Measurements from ENCODE around the gene DEFB131B. TPM values are rescaled to one million over a fixed set of nuclear protein-coding genes. Genes with fewer than 3 reads are reported as not detected.

The DEFB131B gene
- total and polyA plus RNA-seq, 9 of the 15 experiments (the other 6 are each of a cell fraction or from before 2014, with no cell fraction given), result not detected

GRCh38 chr11:71927820-71928736 is 49.8 kb downstream of the DEFB131B start, which contains the start of gene XNDC1N (continued):
- TF ChIP-seq CREB3L1 (IDR thresholded peaks at IDR 0.05; ENCODE audit: borderline replicate concordance, low read depth), result peak; percentile 98
- peak; percentile 86; the same call in 1 of the 2 replicates for TF ChIP-seq LARP7 (IDR thresholded peaks at IDR 0.05)
- TF ChIP-seq POLR2A (conservative IDR thresholded peaks at IDR 0.05), result peak; percentile 77
- peak; percentile 34; the same call in 1 of the 2 replicates for TF ChIP-seq HDAC2 (IDR thresholded peaks at IDR 0.05)
- no peak; the same call in 1 of the 2 replicates for TF ChIP-seq GTF2A2 (tag; IDR thresholded peaks at IDR 0.05)
- TF ChIP-seq ZNF143 (CRISPR knock-in tag; IDR thresholded peaks at IDR 0.05), result peak; percentile 96
- TF ChIP-seq POU5F1 (IDR thresholded peaks at IDR 0.05; ENCODE audit: borderline replicate concordance, low read depth, low read length, partially characterized antibody), result peak; percentile 16
- no peak for TF ChIP-seq NFIX (CRISPR knock-in tag; IDR thresholded peaks at IDR 0.05; ENCODE audit: low read depth)
- TF ChIP-seq ZBTB9 (CRISPR knock-in tag; IDR thresholded peaks at IDR 0.05), result 0 out of 2 replicates have a peak, but pooled peaks have one; percentile 33
- TF ChIP-seq ZNF639 (CRISPR knock-in tag; conservative IDR thresholded peaks at IDR 0.05 in 1 of 2, IDR thresholded peaks at IDR 0.05 in 1 of 2), result peak in 1 of 2 experiments; percentile 83; a peak in 2 of 4 replicates
- TF ChIP-seq HDAC8 (tag; IDR thresholded peaks at IDR 0.05), result peak; percentile 81; the same call in 1 of the 2 replicates
- TF ChIP-seq ZNF407 (IDR thresholded peaks at IDR 0.05; ENCODE audit: low read depth), result peak; percentile 65

Measured in K562 (cell line).